GM19043 (cell line): ENCODE data around the gene RBMX.

Experiments
- ATAC-seq: cut with Tn5 transposase; IDR thresholded peaks from one replicate; pipeline ENCODE4 v1.9.1; 2021; ENCODE audit warnings: low read depth; ENCODE audit not compliant: unreplicated experiment

RBMX gene

GRCh38 chrX:136849395-136849794 is 31.1 kb downstream of the RBMX start:
- ATAC-seq, result no peak

GRCh38 chrX:136847874-136848273 is 32.7 kb downstream of the RBMX start:
- no peak for ATAC-seq

- no peak for ATAC-seq
Measured at GRCh38 chrX:136839196-136839595, 41.3 kb downstream of the RBMX start.

- ATAC-seq, result no peak
Measured at GRCh38 chrX:136835761-136836160, 44.8 kb downstream of the RBMX start.

GRCh38 chrX:136829413-136829812 is 51.1 kb downstream of the RBMX start:
- ATAC-seq, result no peak

- no peak for ATAC-seq
Measured at GRCh38 chrX:136828830-136829229, 51.7 kb downstream of the RBMX start.

GRCh38 chrX:136827026-136827425 is 53.5 kb downstream of the RBMX start:
- ATAC-seq, result no peak

- ATAC-seq, result no peak
Measured at GRCh38 chrX:136825771-136826170, 54.8 kb downstream of the RBMX start.
